HCT116 (cell line): ENCODE results near the gene MSI2. TPM values are rescaled to one million over a fixed set of nuclear protein-coding genes. Genes with fewer than 3 reads are reported as not detected.

ENCODE experiments used
- ATAC-seq: fragments of 200-7000 bp; cut with Tn5 transposase; 2 replicates; pipeline ENCODE4 v1.9.1; 2020; ENCODE audit warnings: mild to moderate bottlenecking, moderate library complexity
- BruUV-seq: library from RNA; stranded (reverse); fragments of 400-500 nt; replicated peaks from 2 replicates; lab custom pipeline; 2021; lab: Mats Ljungman, UMichigan
- CTCF ChIA-PET: fragments of 300-600 bp; sonication (Branson Sonifier 250); formaldehyde crosslinking; loops from one replicate; lab custom pipeline; 2021; ENCODE audit warnings: antibody characterized with exemption; lab: Charles Lee
- POLR2A ChIA-PET: fragments of 300-600, 350-600 bp; sonication (Branson Sonifier 250); formaldehyde crosslinking; loops from one replicate; lab custom pipeline; 2021; ENCODE audit warnings: antibody characterized with exemption; lab: Charles Lee
- RAD21 ChIA-PET, 2 experiments: fragments of 300-600 bp; sonication (Branson Sonifier 250); formaldehyde crosslinking; loops; one replicate each; lab custom pipeline; 2023; ENCODE audit warnings: low total read pairs in 2 of 2; ENCODE audit not compliant: uncharacterized antibody in 2 of 2, unreplicated experiment in 2 of 2, low non-redundant PET in 1 of 2; lab: Charles Lee
- DNase-seq: peaks from one replicate; pipeline ENCODE4 v3.0.0-alpha.2; 2010; ENCODE audit warnings: low read depth, low spot score
- H2AFZ ChIP-seq: fragments of 200-600 bp; shearing (Covaris generic), sonication (generic); 2 replicates; pipeline ENCODE4 v1.6.1; 2017; ENCODE audit warnings: low read depth, mixed run types, mixed read lengths, antibody characterized with exemption, low read length; ENCODE audit not compliant: poor library complexity, severe bottlenecking
- H3K27ac ChIP-seq: 2 replicates; pipeline ENCODE4 v1.5.1; 2012; ENCODE audit warnings: low read depth, low read length
- H3K27me3 ChIP-seq: fragments of 200-600 bp; sonication (generic); 2 replicates; pipeline ENCODE4 v1.6.1; 2016; ENCODE audit warnings: mixed run types, low read length, mixed read lengths; ENCODE audit not compliant: insufficient read depth
- H3K36me3 ChIP-seq, 2 experiments: fragments of 200-500 bp in 1 of 2; fragments of 200-600 bp in 1 of 2; sonication (Bioruptor generic) in 1 of 2; sonication (generic) in 1 of 2; 2 replicates each; pipeline versions ENCODE4 v1.5.1 to v1.6.1; 2014 to 2016; ENCODE audit warnings: low read length in 2 of 2, inconsistent platforms in 1 of 2, mixed read lengths in 1 of 2, mixed run types in 1 of 2; ENCODE audit not compliant: insufficient read depth in 2 of 2, control insufficient read depth in 1 of 2
- H3K4me1 ChIP-seq, 2 experiments: fragments of 200-600 bp in 1 of 2; sonication (generic) in 1 of 2; 2 replicates each; pipeline versions ENCODE4 v1.5.1 to v1.6.1; 2012 to 2017; ENCODE audit warnings: low read length in 2 of 2, inconsistent platforms in 1 of 2, mild to moderate bottlenecking in 1 of 2, mixed read lengths in 1 of 2, mixed run types in 1 of 2, moderate library complexity in 1 of 2; ENCODE audit not compliant: insufficient read depth in 2 of 2, control insufficient read depth in 1 of 2
- H3K4me2 ChIP-seq: fragments of 200-600 bp; sonication (generic); 2 replicates; pipeline ENCODE4 v1.6.1; 2017; ENCODE audit warnings: mixed run types, low read length, mixed read lengths
- H3K4me3 ChIP-seq, 2 experiments: fragments of 200-600 bp in 1 of 2; sonication (generic) in 1 of 2; replicated peaks in 1 of 2; 2 replicates each; pipeline ENCODE4 v1.5.1; 2011 to 2016; ENCODE audit warnings: low read length in 2 of 2, control low read depth in 1 of 2, low read depth in 1 of 2, mild to moderate bottlenecking in 1 of 2, mixed read lengths in 1 of 2, mixed run types in 1 of 2
- H3K79me2 ChIP-seq: fragments of 200-600 bp; sonication (generic); 2 replicates; pipeline ENCODE4 v1.6.1; 2017; ENCODE audit warnings: mild to moderate bottlenecking, mixed run types, low read length, moderate library complexity, mixed read lengths; ENCODE audit not compliant: insufficient read depth
- H3K9ac ChIP-seq: fragments of 200-600 bp; sonication (generic); 2 replicates; pipeline ENCODE4 v1.6.1; 2016; ENCODE audit warnings: low read length, mixed read lengths
- H3K9me2 ChIP-seq: fragments of 200-600 bp; sonication (generic), shearing (Covaris generic); 2 replicates; pipeline ENCODE4 v1.6.1; 2017; ENCODE audit warnings: mixed run types, mild to moderate bottlenecking, moderate library complexity; ENCODE audit not compliant: insufficient read depth
- H3K9me3 ChIP-seq, 2 experiments: fragments of 200-500 bp in 1 of 2; fragments of 200-600 bp in 1 of 2; sonication (Bioruptor generic) in 1 of 2; sonication (generic) in 1 of 2; 2 replicates each; pipeline ENCODE4 v1.6.1; 2014 to 2017; ENCODE audit warnings: low read length in 2 of 2, mixed read lengths in 2 of 2, inconsistent platforms in 1 of 2, low read depth in 1 of 2, mild to moderate bottlenecking in 1 of 2, mixed run types in 1 of 2, moderate library complexity in 1 of 2; ENCODE audit not compliant: control insufficient read depth in 1 of 2, insufficient read depth in 1 of 2
- H4K20me1 ChIP-seq: fragments of 200-600 bp; sonication (generic), shearing (Covaris generic); 2 replicates; pipeline ENCODE4 v1.6.1; 2017; ENCODE audit warnings: mixed run types, mild to moderate bottlenecking, moderate library complexity; ENCODE audit not compliant: insufficient read depth
- CEBPB ChIP-seq: IDR thresholded peaks from 2 replicates; pipeline ENCODE4 v1.6.1; 2012; ENCODE audit warnings: low read depth
- ELF1 ChIP-seq: IDR thresholded peaks from 2 replicates; pipeline ENCODE4 v1.6.1; 2012; ENCODE audit warnings: low read depth, borderline replicate concordance
- EZH2phosphoT487 ChIP-seq: fragments of 200-600 bp; IDR thresholded peaks from 2 replicates; pipeline ENCODE4 v1.6.1; 2018; ENCODE audit warnings: antibody characterized with exemption, borderline replicate concordance
- intact Hi-C: fragments of 100-400 bp; cut with micrococcal nuclease; formaldehyde crosslinking; loops from 2 replicates; pipeline ENCODE4 v1.10.0; 2022
- total RNA-seq: library from RNA; stranded (reverse); gene quantifications from one replicate; pipeline ENCODE4 v1.2.1, GENCODE V29; 2021; ENCODE audit not compliant: unreplicated experiment
- TF ChIP-seq, protein P1 (sequence below): IDR thresholded peaks from 2 replicates; pipeline ENCODE4 v1.6.1; 2012

MSI2 gene
- total RNA-seq, 1 experiment from 2014 or later, result 137 TPM

DNA sequence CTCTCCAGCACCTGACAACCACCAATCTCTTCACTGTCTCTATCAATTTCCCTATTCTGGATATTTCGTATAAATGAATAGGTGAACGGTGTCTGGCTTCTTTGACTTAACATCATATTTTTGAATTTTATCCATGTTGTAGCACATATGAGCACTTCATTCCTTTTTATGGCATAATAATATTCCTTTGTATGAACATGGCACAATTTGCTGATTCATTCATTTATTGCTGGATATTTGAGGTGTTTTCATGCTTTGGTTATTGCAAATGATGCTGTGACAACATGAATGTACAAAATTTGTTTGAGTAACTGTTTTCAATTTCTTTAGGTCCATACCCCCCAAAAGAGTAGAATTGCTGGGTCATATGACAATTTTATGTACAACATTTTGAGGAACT lies 476.8 kb downstream of the MSI2 start:
- no peak overlapping the region for H2AFZ ChIP-seq
- TF ChIP-seq, protein P1, sequence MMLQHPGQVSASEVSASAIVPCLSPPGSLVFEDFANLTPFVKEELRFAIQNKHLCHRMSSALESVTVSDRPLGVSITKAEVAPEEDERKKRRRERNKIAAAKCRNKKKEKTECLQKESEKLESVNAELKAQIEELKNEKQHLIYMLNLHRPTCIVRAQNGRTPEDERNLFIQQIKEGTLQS, result no peak
- TF ChIP-seq CEBPB (no peak), ELF1 (no peak), EZH2phosphoT487 (no peak)
- no peak overlapping the region for H3K27ac ChIP-seq
- H3K9me3 ChIP-seq, result no peaks in the 10 kb centered on the region
- ATAC-seq (no peak), DNase-seq (no peak)
- POLR2A ChIA-PET, result no interaction called here
- H4K20me1 ChIP-seq, result no peaks in the 10 kb centered on the region
- H3K4me3 ChIP-seq, result no peak overlapping the region
- RAD21 ChIA-PET, result interaction anchor here in 1 of 2 experiments (0.7 kb wide), 1 partner anchor 135 kb away, joined by 5 read pairs; no protein-coding TSS in a partner anchor
- intact Hi-C loops, result no loop called here
- BruUV-seq, result no TSS peak
- no peaks in the 10 kb centered on the region for H3K4me1 ChIP-seq
- CTCF ChIA-PET, result no interaction called here
- H3K36me3 ChIP-seq, result no peaks in the 10 kb centered on the region
- H3K9me2 ChIP-seq, result no peaks in the 10 kb centered on the region
- 0 out of 2 replicates have a peak, but pooled peaks cover 4% of the 10 kb centered on the region for H3K27me3 ChIP-seq
- no peak overlapping the region for H3K4me2 ChIP-seq
- H3K79me2 ChIP-seq, result no peaks in the 10 kb centered on the region
- no peak overlapping the region for H3K9ac ChIP-seq

Other genes with a start within 250 kb of the MSI2 start
- gene AKAP1, start 171.3 kb upstream of the MSI2 start, total RNA-seq, result 51.6 TPM